H7 (cell line): ENCODE measurements around the gene DOK7. TPM values are rescaled to one million over a fixed set of nuclear protein-coding genes. Genes with fewer than 3 reads are reported as not detected.

Experiments
- DNase-seq: peaks from one replicate; pipeline ENCODE4 v3.0.0; 2012
- H3K27me3 ChIP-seq: 2 replicates; pipeline ENCODE4 v1.6.0; 2011; ENCODE audit warnings: mild to moderate bottlenecking, low read length; ENCODE audit not compliant: control insufficient read depth, insufficient read depth
- H3K36me3 ChIP-seq: replicated peaks from 2 replicates; pipeline ENCODE4 v1.5.1; 2011; ENCODE audit warnings: low read length; ENCODE audit not compliant: control insufficient read depth, insufficient read depth
- H3K4me3 ChIP-seq: 2 replicates; pipeline ENCODE4 v1.5.1; 2011; ENCODE audit warnings: low read depth, mild to moderate bottlenecking, control low read depth, low read length, moderate library complexity; ENCODE audit not compliant: insufficient read depth
- total RNA-seq: library from RNA; depleted of rRNA; stranded (reverse); fragments of >200 nt; shearing (Covaris generic); gene quantifications from 2 replicates; pipeline ENCODE4 v1.2.3, GENCODE V29; 2014; rRNA removed

The DOK7 gene
- total RNA-seq = 0.22 and 0.73 TPM in 2 replicates

- DNase-seq = peak; percentile 89
- no peaks in the 10 kb centered on the region; the same call in 1 of the 2 replicates for H3K27me3 ChIP-seq
- H3K4me3 ChIP-seq = no peak within 1 kb of the TSS
- H3K36me3 ChIP-seq = no peaks in the 10 kb centered on the region
Observed at GRCh38 chr4:3462790-3463415, at the start of gene DOK7. Gene DOK7 (plus strand): TSS chr4:3463306. CDS start chr4:3463376, 70 bp downstream.

GRCh38 chr4:3413675-3414420, 49.3 kb upstream of the DOK7 start:
- no peaks in the 10 kb centered on the region for H3K36me3 ChIP-seq
- H3K4me3 ChIP-seq = no peak overlapping the region
- DNase-seq = peak; percentile 79
- H3K27me3 ChIP-seq = no peaks in the 10 kb centered on the region

- Histone ChIP-seq H3K4me3 (no peak overlapping the region), H3K27me3 (no peaks in the 10 kb centered on the region), H3K36me3 (no peaks in the 10 kb centered on the region)
- DNase-seq = peak; percentile 51
Observed at GRCh38 chr4:3414421-3415279, 48.5 kb upstream of the DOK7 start.

- H3K4me3 ChIP-seq = no peak overlapping the region
- DNase-seq = no peak
- H3K27me3 ChIP-seq = no peaks in the 10 kb centered on the region
- no peaks in the 10 kb centered on the region for H3K36me3 ChIP-seq
Observed at GRCh38 chr4:3415471-3416141, 47.5 kb upstream of the DOK7 start.

GRCh38 chr4:3416270-3416669, 46.8 kb upstream of the DOK7 start:
- no peaks in the 10 kb centered on the region for H3K36me3 ChIP-seq
- no peak overlapping the region for H3K4me3 ChIP-seq
- H3K27me3 ChIP-seq = no peaks in the 10 kb centered on the region
- DNase-seq = no peak

GRCh38 chr4:3416821-3417221, 46.3 kb upstream of the DOK7 start:
- Histone ChIP-seq H3K4me3 (no peak overlapping the region), H3K36me3 (no peaks in the 10 kb centered on the region), H3K27me3 (no peaks in the 10 kb centered on the region)
- DNase-seq = no peak

GRCh38 chr4:3417448-3417847, 45.7 kb upstream of the DOK7 start:
- H3K4me3 ChIP-seq = no peak overlapping the region
- DNase-seq = no peak
- no peaks in the 10 kb centered on the region for H3K36me3 ChIP-seq
- H3K27me3 ChIP-seq = no peaks in the 10 kb centered on the region

GRCh38 chr4:3418029-3418762, 44.9 kb upstream of the DOK7 start:
- Histone ChIP-seq H3K4me3 (no peak overlapping the region), H3K27me3 (no peaks in the 10 kb centered on the region), H3K36me3 (no peaks in the 10 kb centered on the region; the same call in 1 of the 2 replicates)
- peak; percentile 90 for DNase-seq

GRCh38 chr4:3419836-3420605, 43.1 kb upstream of the DOK7 start:
- DNase-seq = no peak
- Histone ChIP-seq H3K36me3 (no peaks in the 10 kb centered on the region; the same call in none of the 2 replicates), H3K4me3 (no peak overlapping the region), H3K27me3 (no peaks in the 10 kb centered on the region)

GRCh38 chr4:3420606-3420955, 42.5 kb upstream of the DOK7 start:
- Histone ChIP-seq H3K4me3 (no peak overlapping the region), H3K27me3 (no peaks in the 10 kb centered on the region), H3K36me3 (no peaks in the 10 kb centered on the region; the same call in none of the 2 replicates)
- DNase-seq = no peak

- H3K27me3 ChIP-seq = no peaks in the 10 kb centered on the region
- H3K36me3 ChIP-seq = no peaks in the 10 kb centered on the region; the same call in none of the 2 replicates
- no peak overlapping the region for H3K4me3 ChIP-seq
- no peak for DNase-seq
Observed at GRCh38 chr4:3420956-3421355, 42.1 kb upstream of the DOK7 start.

- no peaks in the 10 kb centered on the region for H3K27me3 ChIP-seq
- no peak overlapping the region for H3K4me3 ChIP-seq
- DNase-seq = peak; percentile 90
- no peaks in the 10 kb centered on the region; the same call in none of the 2 replicates for H3K36me3 ChIP-seq
Observed at GRCh38 chr4:3421470-3421869, 41.6 kb upstream of the DOK7 start.

- H3K36me3 ChIP-seq = no peaks in the 10 kb centered on the region; the same call in none of the 2 replicates
- no peak for DNase-seq
- no peaks in the 10 kb centered on the region for H3K27me3 ChIP-seq
- no peak overlapping the region for H3K4me3 ChIP-seq
Observed at GRCh38 chr4:3422241-3422801, 40.8 kb upstream of the DOK7 start.
